ENCODE data around the gene NDFIP1.
A peak's percentile ranks its signal among the peaks of the same experiment; 100 is the strongest.

NDFIP1 gene

DNA sequence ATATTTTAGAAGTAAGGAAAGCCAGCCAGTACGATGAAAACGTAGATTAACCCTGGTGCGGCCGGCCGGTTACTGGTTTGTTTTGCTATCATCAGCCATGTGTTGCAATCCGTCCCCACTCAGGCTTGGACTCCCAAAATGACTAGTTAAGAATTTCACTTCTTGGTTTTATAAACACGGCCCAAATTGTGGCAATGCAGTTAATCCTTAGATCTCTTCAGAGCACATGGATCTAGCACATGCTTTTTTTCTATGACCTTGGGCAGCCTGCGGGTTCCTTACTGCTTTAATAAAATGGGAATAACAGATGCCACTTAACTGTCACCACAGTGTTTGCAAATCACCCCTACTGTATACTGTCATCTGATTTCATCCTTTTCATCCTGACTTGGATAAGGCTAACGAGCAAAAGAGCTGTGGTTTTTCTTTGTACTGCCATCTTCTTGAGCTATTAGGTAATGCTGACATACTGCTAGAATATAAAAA lies 1.5 kb downstream of the NDFIP1 start:
- H3K27ac ChIP-seq (ENCODE audit: extremely low read depth, low read depth, low read length): no peak overlapping the region
- ChIA-PET POLR2A (interaction anchor here (1.3 to 1.7 kb wide), 3 partner anchors 85 to 140 kb away, joined by 3 to 11 read pairs (median 4); partner anchors contain the start of gene GNPDA1), CTCF (interaction anchor here (0.6 to 1.3 kb wide), 7 partner anchors 35 to 1304 kb away, joined by 3 to 4 read pairs (median 3); no protein-coding TSS in a partner anchor)
- H3K4me3 ChIP-seq (ENCODE audit: low read depth, low read length): peak overlapping the region; percentile 85
- H3K4me1 ChIP-seq (ENCODE audit: control insufficient read depth, insufficient read depth, low read length): 0 out of 2 replicates have a peak, but pooled peaks cover 2% of the 10 kb centered on the region
- peaks cover 0 to 3% of the 10 kb centered on the region in 2 experiments; a peak in 1 of 3 replicates for H3K36me3 ChIP-seq (ENCODE audit: control insufficient read depth in 2 of 2, insufficient read depth in 1 of 2, low read length in 2 of 2)
- H3K9me3 ChIP-seq (ENCODE audit: control insufficient read depth, insufficient read depth, low read depth, low read length): no peaks in the 10 kb centered on the region
- no peak for TF ChIP-seq ZBTB21 (tag by site-specific recombination; IDR thresholded peaks at IDR 0.05)
- TF ChIP-seq, protein P1, sequence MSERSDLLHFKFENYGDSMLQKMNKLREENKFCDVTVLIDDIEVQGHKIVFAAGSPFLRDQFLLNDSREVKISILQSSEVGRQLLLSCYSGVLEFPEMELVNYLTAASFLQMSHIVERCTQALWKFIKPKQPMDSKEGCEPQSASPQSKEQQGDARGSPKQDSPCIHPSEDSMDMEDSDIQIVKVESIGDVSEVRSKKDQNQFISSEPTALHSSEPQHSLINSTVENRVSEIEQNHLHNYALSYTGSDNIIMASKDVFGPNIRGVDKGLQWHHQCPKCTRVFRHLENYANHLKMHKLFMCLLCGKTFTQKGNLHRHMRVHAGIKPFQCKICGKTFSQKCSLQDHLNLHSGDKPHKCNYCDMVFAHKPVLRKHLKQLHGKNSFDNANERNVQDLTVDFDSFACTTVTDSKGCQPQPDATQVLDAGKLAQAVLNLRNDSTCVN (tag by site-specific recombination; optimal IDR thresholded peaks at IDR 0.05): no peak
- TF ChIP-seq ZNF600 (tag by site-specific recombination; IDR thresholded peaks at IDR 0.05): peak; percentile 50; the same call in 1 of the 2 replicates
- no peak for TF ChIP-seq KLF9 (tag by site-specific recombination; IDR thresholded peaks at IDR 0.05; ENCODE audit: low read depth)
- no peak for TF ChIP-seq ZFP69B (tag by site-specific recombination; IDR thresholded peaks at IDR 0.05)
- TF ChIP-seq ZNF335 (tag by site-specific recombination; conservative IDR thresholded peaks at IDR 0.05): 0 out of 2 replicates have a peak, but pooled peaks have one; percentile 11
- TF ChIP-seq ZNF791 (tag by site-specific recombination; IDR thresholded peaks at IDR 0.05): no peak
- TF ChIP-seq, protein P2, sequence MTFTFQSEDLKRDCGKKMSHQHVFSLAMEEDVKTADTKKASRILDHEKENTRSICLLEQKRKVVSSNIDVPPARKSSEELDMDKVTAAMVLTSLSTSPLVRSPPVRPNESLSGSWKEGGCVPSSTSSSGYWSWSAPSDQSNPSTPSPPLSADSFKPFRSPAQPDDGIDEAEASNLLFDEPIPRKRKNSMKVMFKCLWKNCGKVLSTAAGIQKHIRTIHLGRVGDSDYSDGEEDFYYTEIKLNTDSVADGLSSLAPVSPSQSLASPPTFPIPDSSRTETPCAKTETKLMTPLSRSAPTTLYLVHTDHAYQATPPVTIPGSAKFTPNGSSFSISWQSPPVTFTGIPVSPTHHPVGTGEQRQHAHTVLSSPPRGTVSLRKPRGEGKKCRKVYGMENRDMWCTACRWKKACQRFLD (tag by site-specific recombination; IDR thresholded peaks at IDR 0.05): no peak
- no peak for TF ChIP-seq SCRT2 (tag by site-specific recombination; IDR thresholded peaks at IDR 0.05)
- no peak for TF ChIP-seq SP7 (tag by site-specific recombination; IDR thresholded peaks at IDR 0.05)
- no peak for TF ChIP-seq ZNF324 (tag by site-specific recombination; IDR thresholded peaks at IDR 0.05)
- TF ChIP-seq, protein P3, sequence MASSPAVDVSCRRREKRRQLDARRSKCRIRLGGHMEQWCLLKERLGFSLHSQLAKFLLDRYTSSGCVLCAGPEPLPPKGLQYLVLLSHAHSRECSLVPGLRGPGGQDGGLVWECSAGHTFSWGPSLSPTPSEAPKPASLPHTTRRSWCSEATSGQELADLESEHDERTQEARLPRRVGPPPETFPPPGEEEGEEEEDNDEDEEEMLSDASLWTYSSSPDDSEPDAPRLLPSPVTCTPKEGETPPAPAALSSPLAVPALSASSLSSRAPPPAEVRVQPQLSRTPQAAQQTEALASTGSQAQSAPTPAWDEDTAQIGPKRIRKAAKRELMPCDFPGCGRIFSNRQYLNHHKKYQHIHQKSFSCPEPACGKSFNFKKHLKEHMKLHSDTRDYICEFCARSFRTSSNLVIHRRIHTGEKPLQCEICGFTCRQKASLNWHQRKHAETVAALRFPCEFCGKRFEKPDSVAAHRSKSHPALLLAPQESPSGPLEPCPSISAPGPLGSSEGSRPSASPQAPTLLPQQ (tag by site-specific recombination; IDR thresholded peaks at IDR 0.05): peak; percentile 24; the same call in 1 of the 2 replicates
- no peak for TF ChIP-seq ZNF544 (tag by site-specific recombination; IDR thresholded peaks at IDR 0.05)
- TF ChIP-seq ZNF140 (tag by site-specific recombination; IDR thresholded peaks at IDR 0.05): no peak
- TF ChIP-seq, protein P4, sequence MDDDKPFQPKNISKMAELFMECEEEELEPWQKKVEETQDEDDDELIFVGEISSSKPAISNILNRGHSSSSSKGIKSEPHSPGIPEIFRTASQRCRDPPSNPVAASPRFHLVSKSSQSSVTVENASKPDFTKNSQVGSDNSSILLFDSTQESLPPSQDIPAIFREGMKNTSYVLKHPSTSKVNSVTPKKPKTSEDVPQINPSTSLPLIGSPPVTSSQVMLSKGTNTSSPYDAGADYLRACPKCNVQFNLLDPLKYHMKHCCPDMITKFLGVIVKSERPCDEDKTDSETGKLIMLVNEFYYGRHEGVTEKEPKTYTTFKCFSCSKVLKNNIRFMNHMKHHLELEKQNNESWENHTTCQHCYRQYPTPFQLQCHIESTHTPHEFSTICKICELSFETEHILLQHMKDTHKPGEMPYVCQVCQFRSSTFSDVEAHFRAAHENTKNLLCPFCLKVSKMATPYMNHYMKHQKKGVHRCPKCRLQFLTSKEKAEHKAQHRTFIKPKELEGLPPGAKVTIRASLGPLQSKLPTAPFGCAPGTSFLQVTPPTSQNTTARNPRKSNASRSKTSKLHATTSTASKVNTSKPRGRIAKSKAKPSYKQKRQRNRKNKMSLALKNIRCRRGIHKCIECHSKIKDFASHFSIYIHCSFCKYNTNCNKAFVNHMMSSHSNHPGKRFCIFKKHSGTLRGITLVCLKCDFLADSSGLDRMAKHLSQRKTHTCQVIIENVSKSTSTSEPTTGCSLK (tag by site-specific recombination; IDR thresholded peaks at IDR 0.05): no peak
- TF ChIP-seq ZNF202 (tag by site-specific recombination; IDR thresholded peaks at IDR 0.05; ENCODE audit: borderline replicate concordance): no peak
- TF ChIP-seq ZNF510 (tag by site-specific recombination; IDR thresholded peaks at IDR 0.05; ENCODE audit: insufficient replicate concordance): no peak
- TF ChIP-seq, protein P5, sequence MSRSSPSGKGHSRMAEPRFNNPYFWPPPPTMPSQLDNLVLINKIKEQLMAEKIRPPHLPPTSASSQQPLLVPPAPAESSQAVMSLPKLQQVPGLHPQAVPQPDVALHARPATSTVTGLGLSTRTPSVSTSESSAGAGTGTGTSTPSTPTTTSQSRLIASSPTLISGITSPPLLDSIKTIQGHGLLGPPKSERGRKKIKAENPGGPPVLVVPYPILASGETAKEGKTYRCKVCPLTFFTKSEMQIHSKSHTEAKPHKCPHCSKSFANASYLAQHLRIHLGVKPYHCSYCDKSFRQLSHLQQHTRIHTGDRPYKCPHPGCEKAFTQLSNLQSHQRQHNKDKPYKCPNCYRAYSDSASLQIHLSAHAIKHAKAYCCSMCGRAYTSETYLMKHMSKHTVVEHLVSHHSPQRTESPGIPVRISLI (tag by site-specific recombination; IDR thresholded peaks at IDR 0.05): peak; percentile 76; the same call in 1 of the 2 replicates
- peak; percentile 14; the same call in 1 of the 2 replicates for TF ChIP-seq ZNF394 (tag by site-specific recombination; IDR thresholded peaks at IDR 0.05; ENCODE audit: borderline replicate concordance)
- TF ChIP-seq, protein P6, sequence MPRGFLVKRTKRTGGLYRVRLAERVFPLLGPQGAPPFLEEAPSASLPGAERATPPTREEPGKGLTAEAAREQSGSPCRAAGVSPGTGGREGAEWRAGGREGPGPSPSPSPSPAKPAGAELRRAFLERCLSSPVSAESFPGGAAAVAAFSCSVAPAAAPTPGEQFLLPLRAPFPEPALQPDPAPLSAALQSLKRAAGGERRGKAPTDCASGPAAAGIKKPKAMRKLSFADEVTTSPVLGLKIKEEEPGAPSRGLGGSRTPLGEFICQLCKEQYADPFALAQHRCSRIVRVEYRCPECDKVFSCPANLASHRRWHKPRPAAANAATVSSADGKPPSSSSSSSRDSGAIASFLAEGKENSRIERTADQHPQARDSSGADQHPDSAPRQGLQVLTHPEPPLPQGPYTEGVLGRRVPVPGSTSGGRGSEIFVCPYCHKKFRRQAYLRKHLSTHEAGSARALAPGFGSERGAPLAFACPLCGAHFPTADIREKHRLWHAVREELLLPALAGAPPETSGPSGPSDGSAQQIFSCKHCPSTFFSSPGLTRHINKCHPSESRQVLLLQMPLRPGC (tag by site-specific recombination; IDR thresholded peaks at IDR 0.05): no peak
- no peak for TF ChIP-seq ZNF10 (tag by site-specific recombination; IDR thresholded peaks at IDR 0.05)
- 0 out of 2 replicates have a peak, but pooled peaks have one; percentile 13 for TF ChIP-seq ZNF138 (tag by site-specific recombination; IDR thresholded peaks at IDR 0.05; ENCODE audit: borderline replicate concordance)
- TF ChIP-seq ZSCAN16 (tag by site-specific recombination; IDR thresholded peaks at IDR 0.05): 0 out of 2 replicates have a peak, but pooled peaks have one; percentile 50
- no peak for TF ChIP-seq ZNF169 (tag by site-specific recombination; IDR thresholded peaks at IDR 0.05)
- no peak for TF ChIP-seq SCRT1 (tag by site-specific recombination; IDR thresholded peaks at IDR 0.05; ENCODE audit: borderline replicate concordance)
- 0 out of 2 replicates have a peak, but pooled peaks have one; percentile 26 for TF ChIP-seq ZNF366 (tag by site-specific recombination; conservative IDR thresholded peaks at IDR 0.05)
- peak; percentile 22; the same call in 1 of the 2 replicates for TF ChIP-seq IKZF3 (tag by site-specific recombination; IDR thresholded peaks at IDR 0.05)
- no peak for TF ChIP-seq SALL2 (tag by site-specific recombination; IDR thresholded peaks at IDR 0.05; ENCODE audit: borderline replicate concordance)
- TF ChIP-seq ZNF146 (tag by site-specific recombination; IDR thresholded peaks at IDR 0.05): no peak
- TF ChIP-seq ZNF266 (tag by site-specific recombination; IDR thresholded peaks at IDR 0.05; ENCODE audit: low read depth): no peak

All from HEK293 (cell line).